NCI-H2227 (cell line): ENCODE measurements around the gene SLC8A1.

Experiments
- DNase-seq: peaks from one replicate; lab custom pipeline; 2025; ENCODE audit not compliant: unreplicated experiment; lab: John Stamatoyannopoulos, UW

The SLC8A1 gene

GRCh38 chr2:40458271-40458794, 6.4 kb upstream of the SLC8A1 start:
- DNase-seq: peak; percentile 33

- no peak for DNase-seq
Measured at GRCh38 chr2:40457837-40458236, 5.9 kb upstream of the SLC8A1 start.

GRCh38 chr2:40457366-40457765, 5.5 kb upstream of the SLC8A1 start:
- DNase-seq: no peak

GRCh38 chr2:40456926-40457325, 5.0 kb upstream of the SLC8A1 start:
- DNase-seq: no peak

GRCh38 chr2:40455661-40456060, 3.8 kb upstream of the SLC8A1 start:
- no peak for DNase-seq

GRCh38 chr2:40454321-40454720, 2.4 kb upstream of the SLC8A1 start:
- DNase-seq: no peak

- no peak for DNase-seq
Measured at GRCh38 chr2:40452786-40453185, 896 bp upstream of the SLC8A1 start.

- DNase-seq: peak; percentile 89
Measured at GRCh38 chr2:40450796-40451430, 977 bp downstream of the SLC8A1 start.

GRCh38 chr2:40450066-40450795, 1.7 kb downstream of the SLC8A1 start:
- peak; percentile 62 for DNase-seq

- DNase-seq: peak; percentile 63
Measured at GRCh38 chr2:40448476-40449079, 3.3 kb downstream of the SLC8A1 start.

GRCh38 chr2:40445467-40445866, 6.4 kb downstream of the SLC8A1 start:
- no peak for DNase-seq

- DNase-seq: no peak
Measured at GRCh38 chr2:40440835-40441234, 11.1 kb downstream of the SLC8A1 start.

- DNase-seq: no peak
Measured at GRCh38 chr2:40439473-40439872, 12.4 kb downstream of the SLC8A1 start.

- DNase-seq: no peak
Measured at GRCh38 chr2:40436093-40436475, 15.8 kb downstream of the SLC8A1 start.

GRCh38 chr2:40435426-40436092, 16.3 kb downstream of the SLC8A1 start:
- no peak for DNase-seq

GRCh38 chr2:40434731-40435271, 17.1 kb downstream of the SLC8A1 start:
- no peak for DNase-seq

GRCh38 chr2:40433736-40434135, 18.2 kb downstream of the SLC8A1 start:
- DNase-seq: no peak

- DNase-seq: no peak
Measured at GRCh38 chr2:40432921-40433483, 18.9 kb downstream of the SLC8A1 start.

GRCh38 chr2:40431600-40431955, 20.3 kb downstream of the SLC8A1 start:
- no peak for DNase-seq

GRCh38 chr2:40430776-40431599, 20.9 kb downstream of the SLC8A1 start:
- DNase-seq: no peak
